Nephron (organoid): ENCODE results near the gene SPATS2L.
A peak's percentile ranks its signal among the peaks of the same experiment; 100 is the strongest.

Experiments
- H3K27ac Mint-ChIP-seq, 3 experiments: 2 replicates each; pipeline ENCODE4 v1.8.0; 2020; ENCODE audit warnings: mixed read lengths in 3 of 3, mild to moderate bottlenecking in 2 of 3, moderate library complexity in 1 of 3
- H3K27me3 Mint-ChIP-seq: 2 replicates; pipeline ENCODE4 v1.8.0; 2021; ENCODE audit warnings: low read depth, mild to moderate bottlenecking, moderate library complexity, mixed read lengths
- H3K36me3 Mint-ChIP-seq: 2 replicates; pipeline ENCODE4 v1.8.0; 2020; ENCODE audit warnings: low read depth, mixed read lengths
- H3K4me1 Mint-ChIP-seq: 2 replicates; pipeline ENCODE4 v1.8.0; 2020; ENCODE audit warnings: mixed read lengths
- H3K4me3 Mint-ChIP-seq, 3 experiments: 2 replicates each; pipeline ENCODE4 v1.8.0; 2020; ENCODE audit warnings: mild to moderate bottlenecking in 3 of 3, mixed read lengths in 3 of 3, moderate library complexity in 2 of 3
- H3K9me3 Mint-ChIP-seq: 2 replicates; pipeline ENCODE4 v1.8.0; 2020; ENCODE audit warnings: mixed read lengths
- TF ChIP-seq, protein P1 (sequence below), 3 experiments: fragments of 200-600 bp; sonication (generic); IDR thresholded peaks; one replicate each; pipeline ENCODE4 v1.5.0; 2021; ENCODE audit warnings: antibody characterized with exemption in 3 of 3; ENCODE audit not compliant: unreplicated experiment in 3 of 3

SPATS2L gene

DNA sequence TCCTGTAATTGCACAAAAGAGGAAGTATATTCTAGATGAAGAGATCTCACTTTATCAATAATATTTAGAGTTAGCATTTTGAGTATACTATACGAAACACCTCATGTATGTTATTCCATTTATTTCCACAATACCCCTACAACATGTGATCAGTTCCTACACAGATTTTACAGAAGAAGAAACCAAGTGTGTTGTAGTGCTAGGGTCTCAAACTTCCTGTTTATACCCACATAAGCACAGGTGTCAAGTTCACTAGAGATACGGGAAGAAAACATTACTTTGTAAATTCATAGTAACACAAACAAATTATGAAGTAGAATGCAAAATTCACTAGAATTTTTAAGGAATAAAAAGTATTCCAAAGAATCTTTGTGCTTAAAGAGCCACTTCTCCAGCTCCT, 157.0 kb downstream of the SPATS2L start:
- Mint-ChIP-seq H3K4me3 (no peak overlapping the region), H3K36me3 (peaks cover 58% of the 10 kb centered on the region), H3K4me1 (peaks cover 36% of the 10 kb centered on the region), H3K9me3 (no peaks in the 10 kb centered on the region), H3K27ac (peak overlapping the region in 2 of 3 experiments; percentile 32 to 48), H3K27me3 (no peaks in the 10 kb centered on the region)
- TF ChIP-seq, protein P1, sequence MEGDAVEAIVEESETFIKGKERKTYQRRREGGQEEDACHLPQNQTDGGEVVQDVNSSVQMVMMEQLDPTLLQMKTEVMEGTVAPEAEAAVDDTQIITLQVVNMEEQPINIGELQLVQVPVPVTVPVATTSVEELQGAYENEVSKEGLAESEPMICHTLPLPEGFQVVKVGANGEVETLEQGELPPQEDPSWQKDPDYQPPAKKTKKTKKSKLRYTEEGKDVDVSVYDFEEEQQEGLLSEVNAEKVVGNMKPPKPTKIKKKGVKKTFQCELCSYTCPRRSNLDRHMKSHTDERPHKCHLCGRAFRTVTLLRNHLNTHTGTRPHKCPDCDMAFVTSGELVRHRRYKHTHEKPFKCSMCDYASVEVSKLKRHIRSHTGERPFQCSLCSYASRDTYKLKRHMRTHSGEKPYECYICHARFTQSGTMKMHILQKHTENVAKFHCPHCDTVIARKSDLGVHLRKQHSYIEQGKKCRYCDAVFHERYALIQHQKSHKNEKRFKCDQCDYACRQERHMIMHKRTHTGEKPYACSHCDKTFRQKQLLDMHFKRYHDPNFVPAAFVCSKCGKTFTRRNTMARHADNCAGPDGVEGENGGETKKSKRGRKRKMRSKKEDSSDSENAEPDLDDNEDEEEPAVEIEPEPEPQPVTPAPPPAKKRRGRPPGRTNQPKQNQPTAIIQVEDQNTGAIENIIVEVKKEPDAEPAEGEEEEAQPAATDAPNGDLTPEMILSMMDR (IDR thresholded peaks at IDR 0.05; ENCODE audit: unreplicated experiment in 3 of 3): no peak

GRCh38 chr2:200466425-200467418, 160.2 kb downstream of the SPATS2L start:
- Mint-ChIP-seq H3K36me3 (peaks cover 66% of the 10 kb centered on the region), H3K4me1 (peaks cover 62% of the 10 kb centered on the region), H3K9me3 (no peaks in the 10 kb centered on the region), H3K27me3 (no peaks in the 10 kb centered on the region), H3K27ac (peak overlapping the region; percentile 84 to 90 (median 89)), H3K4me3 (peak overlapping the region in 2 of 3 experiments; percentile 36 to 44)
- TF ChIP-seq, protein P1 (IDR thresholded peaks at IDR 0.05; ENCODE audit: unreplicated experiment in 3 of 3): no peak

- no peaks in the 10 kb centered on the region for H3K9me3 Mint-ChIP-seq
- H3K4me1 Mint-ChIP-seq: peaks cover 62% of the 10 kb centered on the region
- TF ChIP-seq, protein P1 (IDR thresholded peaks at IDR 0.05; ENCODE audit: unreplicated experiment in 3 of 3): no peak
- H3K27me3 Mint-ChIP-seq: no peaks in the 10 kb centered on the region
- peak overlapping the region; percentile 84 to 90 (median 89) for H3K27ac Mint-ChIP-seq
- H3K36me3 Mint-ChIP-seq: peaks cover 57% of the 10 kb centered on the region
- peak overlapping the region in 1 of 3 experiments; percentile 2 for H3K4me3 Mint-ChIP-seq
These were observed 161.6 kb downstream of the SPATS2L start for GRCh38 chr2:200467806-200468681.

DNA sequence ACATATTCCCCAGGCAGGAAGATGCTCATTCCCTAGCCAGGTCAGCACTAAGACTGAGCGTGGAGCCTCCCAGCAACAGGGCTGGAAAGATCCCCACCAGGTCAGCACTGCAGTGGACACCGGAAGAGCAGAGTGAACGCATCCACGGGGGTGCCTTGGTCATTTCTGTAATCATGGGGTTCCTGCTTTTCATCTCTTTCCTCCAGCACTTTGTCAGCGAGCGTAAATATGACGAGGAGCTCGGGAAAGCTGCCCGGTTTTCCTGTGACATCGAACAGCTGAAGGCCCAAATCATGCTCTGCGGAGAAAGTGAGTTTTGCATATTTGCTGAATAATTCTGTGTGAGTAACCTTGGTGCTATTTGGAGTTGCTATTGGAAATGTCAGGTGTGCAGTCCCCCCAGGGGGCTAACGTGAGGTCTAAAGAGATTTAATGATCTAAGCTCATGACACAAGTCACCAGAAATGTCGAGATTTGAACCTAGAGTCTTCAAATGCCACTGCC, 163.3 kb downstream of the SPATS2L start:
- no peaks in the 10 kb centered on the region for H3K27me3 Mint-ChIP-seq
- TF ChIP-seq, protein P1 (IDR thresholded peaks at IDR 0.05; ENCODE audit: unreplicated experiment in 3 of 3): no peak
- peak overlapping the region; percentile 84 to 90 (median 89) for H3K27ac Mint-ChIP-seq
- no peaks in the 10 kb centered on the region for H3K9me3 Mint-ChIP-seq
- H3K4me3 Mint-ChIP-seq: no peak overlapping the region
- peaks cover 65% of the 10 kb centered on the region for H3K36me3 Mint-ChIP-seq
- H3K4me1 Mint-ChIP-seq: peaks cover 56% of the 10 kb centered on the region

DNA sequence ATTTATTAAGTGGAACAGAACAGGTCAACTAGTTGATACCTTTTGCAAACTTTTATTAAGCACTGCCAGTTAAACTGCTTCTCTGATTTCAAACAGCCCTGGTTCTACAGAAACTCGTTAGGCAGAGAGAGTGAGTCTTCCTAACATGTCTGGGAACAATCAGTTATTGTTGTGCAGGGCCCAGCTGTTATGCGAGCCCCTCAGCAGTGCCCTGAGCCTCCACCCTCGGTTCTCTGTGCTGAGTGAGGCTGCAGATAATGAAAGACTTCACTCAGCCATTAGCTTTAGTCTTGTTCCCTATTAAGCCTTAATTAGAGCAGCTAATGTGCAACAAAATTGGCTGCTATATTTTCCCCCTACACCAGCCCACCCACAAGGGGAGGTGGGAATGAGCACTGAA, 163.7 kb downstream of the SPATS2L start:
- peaks cover 65% of the 10 kb centered on the region for H3K36me3 Mint-ChIP-seq
- TF ChIP-seq, protein P1 (IDR thresholded peaks at IDR 0.05; ENCODE audit: unreplicated experiment in 3 of 3): no peak
- peak overlapping the region; percentile 84 to 90 (median 89) for H3K27ac Mint-ChIP-seq
- no peaks in the 10 kb centered on the region for H3K9me3 Mint-ChIP-seq
- H3K4me1 Mint-ChIP-seq: peaks cover 51% of the 10 kb centered on the region
- no peak overlapping the region for H3K4me3 Mint-ChIP-seq
- no peaks in the 10 kb centered on the region for H3K27me3 Mint-ChIP-seq
